TTC549 (cell line): ENCODE measurements around the gene PHLDB1.
"Not testable (repeated sequence)": the region's sequence is repeated elsewhere in the genome, so short reads cannot be mapped to it uniquely, and the experiment has no call there.

ENCODE experiments used
- FAIRE-seq: peaks from 2 replicates; lab custom pipeline; 2012; peaks lifted over from hg19 to GRCh38; lab: Jason Lieb, UNC

PHLDB1 gene

GRCh38 chr11:118659953-118660680 lies 52.7 kb downstream of the PHLDB1 start:
- FAIRE-seq, result no peak

GRCh38 chr11:118660681-118661424 lies 53.4 kb downstream of the PHLDB1 start:
- FAIRE-seq, result no peak

- no peak for FAIRE-seq
These were observed 54.2 kb downstream of the PHLDB1 start for GRCh38 chr11:118661425-118662301.

GRCh38 chr11:118662401-118663271 lies 55.2 kb downstream of the PHLDB1 start:
- no peak for FAIRE-seq

- no peak for FAIRE-seq
These were observed 56.0 kb downstream of the PHLDB1 start for GRCh38 chr11:118663381-118663780.

- FAIRE-seq, result no peak
These were observed 56.5 kb downstream of the PHLDB1 start for GRCh38 chr11:118663902-118664301.

- FAIRE-seq, result no peak
These were observed 59.0 kb downstream of the PHLDB1 start for GRCh38 chr11:118666371-118666770.

GRCh38 chr11:118670063-118670462 lies 62.6 kb downstream of the PHLDB1 start:
- FAIRE-seq, result no peak

- no peak for FAIRE-seq
These were observed 63.8 kb downstream of the PHLDB1 start for GRCh38 chr11:118671254-118671653.

GRCh38 chr11:118672846-118673245 lies 65.4 kb downstream of the PHLDB1 start:
- no peak for FAIRE-seq

- no peak for FAIRE-seq
These were observed 66.1 kb downstream of the PHLDB1 start for GRCh38 chr11:118673361-118674081.

- no peak for FAIRE-seq
These were observed 66.6 kb downstream of the PHLDB1 start for GRCh38 chr11:118674082-118674435.

- no peak for FAIRE-seq
These were observed 70.6 kb downstream of the PHLDB1 start for GRCh38 chr11:118677977-118678376.

GRCh38 chr11:118678908-118679307 lies 71.5 kb downstream of the PHLDB1 start:
- FAIRE-seq, result not testable (repeated sequence)

GRCh38 chr11:118679483-118679882 lies 72.1 kb downstream of the PHLDB1 start, which contains the start of gene TREH:
Gene TREH (minus strand): TSS chr11:118679650. CDS start chr11:118679627, 23 bp downstream.
- no peak for FAIRE-seq

GRCh38 chr11:118682372-118682771 lies 75.0 kb downstream of the PHLDB1 start:
- no peak for FAIRE-seq

GRCh38 chr11:118682939-118683338 lies 75.5 kb downstream of the PHLDB1 start:
- FAIRE-seq, result not testable (repeated sequence)

GRCh38 chr11:118684187-118684586 lies 76.8 kb downstream of the PHLDB1 start:
- FAIRE-seq, result no peak

GRCh38 chr11:118687906-118688305 lies 80.5 kb downstream of the PHLDB1 start:
- FAIRE-seq, result no peak

GRCh38 chr11:118688339-118688738 lies 80.9 kb downstream of the PHLDB1 start:
- not testable (repeated sequence) for FAIRE-seq
